ENCODE measurements around the gene PRADC1. TPM values are rescaled to one million over a fixed set of nuclear protein-coding genes. Genes with fewer than 3 reads are reported as not detected.

PRADC1 gene
- total and polyA plus RNA-seq, 4 donors: 12.6 to 38.0 (median 24.7) TPM

GRCh38 chr2:73259704-73260337 lies 26.8 kb upstream of the PRADC1 start:
- H3K4me3 ChIP-seq (ENCODE audit: low read depth, low read length): no peak overlapping the region
- H3K36me3 ChIP-seq (ENCODE audit: control insufficient read depth, insufficient read depth, low read length): peaks cover 71% of the 10 kb centered on the region
- H3K27me3 ChIP-seq (ENCODE audit: control insufficient read depth, insufficient read depth, low read length): no peaks in the 10 kb centered on the region
- H3K4me1 ChIP-seq (ENCODE audit: control insufficient read depth, insufficient read depth, low read length): no peaks in the 10 kb centered on the region
- 95% methylated on average over 4 of the region's 4 CpGs for WGBS (ENCODE audit: insufficient coverage)
- no peak overlapping the region for H3K27ac ChIP-seq (ENCODE audit: low read depth, low read length)
- no peaks in the 10 kb centered on the region for H3K9me3 ChIP-seq (ENCODE audit: control insufficient read depth, insufficient read depth, low read length)
- DNase-seq (ENCODE audit: low read depth in 4 of 6, low spot score in 6 of 6): no peak

DNA sequence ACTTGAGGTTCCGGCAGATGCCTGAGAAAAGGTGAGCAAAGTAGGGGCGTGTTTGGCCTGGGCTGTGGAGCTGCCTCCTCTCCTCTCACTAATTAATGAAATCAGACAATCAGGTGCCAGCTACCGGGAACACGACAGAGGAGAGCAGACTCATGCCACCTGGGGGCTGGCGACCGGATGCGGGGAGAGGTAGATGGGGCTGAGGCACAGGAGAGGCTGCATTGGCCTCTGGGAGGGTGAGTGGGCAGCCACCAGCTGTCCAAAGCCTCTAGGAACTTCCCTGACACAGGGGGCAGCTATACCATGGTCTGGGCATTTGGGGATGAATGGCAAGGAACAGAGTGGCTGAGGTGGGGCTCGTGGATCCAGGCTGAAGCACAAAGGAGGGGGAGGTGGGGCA lies 26.2 kb upstream of the PRADC1 start:
- no peak for DNase-seq (ENCODE audit: low read depth in 4 of 6, low spot score in 6 of 6)
- Histone ChIP-seq H3K27ac (ENCODE audit: low read depth, low read length) (no peak overlapping the region), H3K27me3 (ENCODE audit: control insufficient read depth, insufficient read depth, low read length) (no peaks in the 10 kb centered on the region), H3K4me1 (ENCODE audit: control insufficient read depth, insufficient read depth, low read length) (no peaks in the 10 kb centered on the region), H3K9me3 (ENCODE audit: control insufficient read depth, insufficient read depth, low read length) (no peaks in the 10 kb centered on the region), H3K36me3 (ENCODE audit: control insufficient read depth, insufficient read depth, low read length) (peaks cover 67% of the 10 kb centered on the region), H3K4me3 (ENCODE audit: low read depth, low read length) (no peak overlapping the region)
- WGBS (ENCODE audit: insufficient coverage): 93% methylated on average over 6 of the region's 8 CpGs

DNA sequence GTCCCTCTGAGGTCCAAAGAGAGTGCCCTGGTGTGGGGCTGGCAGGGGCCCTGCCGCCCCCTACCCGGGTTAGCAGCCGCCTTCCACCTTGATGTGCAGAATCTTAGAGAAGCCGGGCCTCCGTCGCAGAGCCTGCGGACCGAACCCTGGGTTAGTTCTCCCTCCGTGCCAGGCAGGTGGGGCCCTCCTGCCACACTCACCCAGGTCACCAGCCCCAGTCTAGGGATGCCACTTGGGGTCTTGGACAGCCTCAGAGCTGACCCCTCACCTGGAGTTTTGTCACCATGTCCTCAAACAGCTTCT lies 25.8 kb upstream of the PRADC1 start:
- no peak for DNase-seq (ENCODE audit: low read depth in 4 of 6, low spot score in 6 of 6)
- peaks cover 67% of the 10 kb centered on the region for H3K36me3 ChIP-seq (ENCODE audit: control insufficient read depth, insufficient read depth, low read length)
- no peak overlapping the region for H3K27ac ChIP-seq (ENCODE audit: low read depth, low read length)
- no peaks in the 10 kb centered on the region for H3K27me3 ChIP-seq (ENCODE audit: control insufficient read depth, insufficient read depth, low read length)
- no peaks in the 10 kb centered on the region for H3K9me3 ChIP-seq (ENCODE audit: control insufficient read depth, insufficient read depth, low read length)
- WGBS (ENCODE audit: insufficient coverage): 95% methylated on average over 9 of the region's 9 CpGs
- no peak overlapping the region for H3K4me3 ChIP-seq (ENCODE audit: low read depth, low read length)
- H3K4me1 ChIP-seq (ENCODE audit: control insufficient read depth, insufficient read depth, low read length): no peaks in the 10 kb centered on the region

GRCh38 chr2:73258186-73258912 lies 25.3 kb upstream of the PRADC1 start:
- Histone ChIP-seq H3K4me1 (ENCODE audit: control insufficient read depth, insufficient read depth, low read length) (no peaks in the 10 kb centered on the region), H3K36me3 (ENCODE audit: control insufficient read depth, insufficient read depth, low read length) (peaks cover 63% of the 10 kb centered on the region), H3K4me3 (ENCODE audit: low read depth, low read length) (no peak overlapping the region), H3K27me3 (ENCODE audit: control insufficient read depth, insufficient read depth, low read length) (no peaks in the 10 kb centered on the region), H3K27ac (ENCODE audit: low read depth, low read length) (no peak overlapping the region), H3K9me3 (ENCODE audit: control insufficient read depth, insufficient read depth, low read length) (no peaks in the 10 kb centered on the region)
- 92% methylated on average over 4 of the region's 8 CpGs for WGBS (ENCODE audit: insufficient coverage)
- no peak for DNase-seq (ENCODE audit: low read depth in 4 of 6, low spot score in 6 of 6)

- no peak for DNase-seq (ENCODE audit: low read depth in 4 of 6, low spot score in 6 of 6)
- Histone ChIP-seq H3K27me3 (ENCODE audit: control insufficient read depth, insufficient read depth, low read length) (no peaks in the 10 kb centered on the region), H3K36me3 (ENCODE audit: control insufficient read depth, insufficient read depth, low read length) (peaks cover 63% of the 10 kb centered on the region), H3K4me1 (ENCODE audit: control insufficient read depth, insufficient read depth, low read length) (no peaks in the 10 kb centered on the region), H3K9me3 (ENCODE audit: control insufficient read depth, insufficient read depth, low read length) (no peaks in the 10 kb centered on the region), H3K4me3 (ENCODE audit: low read depth, low read length) (no peak overlapping the region), H3K27ac (ENCODE audit: low read depth, low read length) (no peak overlapping the region)
- 79% methylated on average over 7 of the region's 10 CpGs for WGBS (ENCODE audit: insufficient coverage)
Measured at GRCh38 chr2:73257425-73258125, 24.5 kb upstream of the PRADC1 start.

DNA sequence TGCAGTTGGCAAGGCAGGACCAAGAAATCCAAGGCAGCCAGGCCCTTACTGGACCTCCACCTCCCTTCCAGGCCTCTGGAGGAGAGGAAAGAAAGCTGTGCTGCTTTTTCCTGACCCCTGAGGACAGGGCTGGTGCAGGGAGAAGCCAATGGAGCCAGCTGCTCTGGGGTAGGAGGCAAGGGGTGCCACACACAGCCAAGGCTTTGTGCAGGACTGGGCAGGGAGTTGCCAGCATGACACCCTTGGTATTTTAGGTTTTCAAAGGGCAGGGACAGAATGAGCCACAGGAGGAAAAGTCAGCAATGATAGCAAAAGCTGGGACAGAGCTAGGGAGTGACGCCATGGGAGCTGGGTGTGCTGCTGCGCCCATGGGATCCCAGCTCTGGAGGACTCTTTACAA lies 24.0 kb upstream of the PRADC1 start:
- no peaks in the 10 kb centered on the region for H3K27me3 ChIP-seq (ENCODE audit: control insufficient read depth, insufficient read depth, low read length)

DNA sequence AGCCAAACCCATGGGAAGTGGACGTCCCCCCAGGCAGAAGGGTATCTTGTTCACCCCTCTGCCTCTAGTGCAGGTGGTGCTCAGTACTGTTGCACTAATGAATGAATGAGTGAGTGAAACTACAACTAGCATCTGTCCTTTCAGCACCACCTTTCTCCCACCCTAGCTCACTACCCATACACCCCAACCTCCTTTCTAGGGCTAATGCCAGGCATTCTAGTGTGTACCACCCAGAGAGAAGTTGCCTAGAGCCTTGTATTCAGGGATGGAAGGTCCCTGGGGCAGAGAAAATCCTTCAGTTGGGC lies 23.5 kb upstream of the PRADC1 start:
- peaks cover 67% of the 10 kb centered on the region for H3K36me3 ChIP-seq (ENCODE audit: control insufficient read depth, insufficient read depth, low read length)
- H3K27ac ChIP-seq (ENCODE audit: low read depth, low read length): no peak overlapping the region
- no peaks in the 10 kb centered on the region for H3K9me3 ChIP-seq (ENCODE audit: control insufficient read depth, insufficient read depth, low read length)
- H3K27me3 ChIP-seq (ENCODE audit: control insufficient read depth, insufficient read depth, low read length): no peaks in the 10 kb centered on the region
- DNase-seq (ENCODE audit: low read depth in 4 of 6, low spot score in 6 of 6): no peak
- H3K4me1 ChIP-seq (ENCODE audit: control insufficient read depth, insufficient read depth, low read length): no peaks in the 10 kb centered on the region
- H3K4me3 ChIP-seq (ENCODE audit: low read depth, low read length): no peak overlapping the region
- 80% methylated on average over 1 of the region's 1 CpG for WGBS (ENCODE audit: insufficient coverage)

More for the DNA sequence above, 24.0 kb upstream of the PRADC1 start:
- Histone ChIP-seq H3K27ac (ENCODE audit: low read depth, low read length) (no peak overlapping the region), H3K36me3 (ENCODE audit: control insufficient read depth, insufficient read depth, low read length) (peaks cover 65% of the 10 kb centered on the region), H3K4me3 (ENCODE audit: low read depth, low read length) (no peak overlapping the region), H3K9me3 (ENCODE audit: control insufficient read depth, insufficient read depth, low read length) (no peaks in the 10 kb centered on the region), H3K4me1 (ENCODE audit: control insufficient read depth, insufficient read depth, low read length) (no peaks in the 10 kb centered on the region)
- DNase-seq (ENCODE audit: low read depth in 4 of 6, low spot score in 6 of 6): no peak
- 97% methylated on average over 2 of the region's 2 CpGs for WGBS (ENCODE audit: insufficient coverage)

DNA sequence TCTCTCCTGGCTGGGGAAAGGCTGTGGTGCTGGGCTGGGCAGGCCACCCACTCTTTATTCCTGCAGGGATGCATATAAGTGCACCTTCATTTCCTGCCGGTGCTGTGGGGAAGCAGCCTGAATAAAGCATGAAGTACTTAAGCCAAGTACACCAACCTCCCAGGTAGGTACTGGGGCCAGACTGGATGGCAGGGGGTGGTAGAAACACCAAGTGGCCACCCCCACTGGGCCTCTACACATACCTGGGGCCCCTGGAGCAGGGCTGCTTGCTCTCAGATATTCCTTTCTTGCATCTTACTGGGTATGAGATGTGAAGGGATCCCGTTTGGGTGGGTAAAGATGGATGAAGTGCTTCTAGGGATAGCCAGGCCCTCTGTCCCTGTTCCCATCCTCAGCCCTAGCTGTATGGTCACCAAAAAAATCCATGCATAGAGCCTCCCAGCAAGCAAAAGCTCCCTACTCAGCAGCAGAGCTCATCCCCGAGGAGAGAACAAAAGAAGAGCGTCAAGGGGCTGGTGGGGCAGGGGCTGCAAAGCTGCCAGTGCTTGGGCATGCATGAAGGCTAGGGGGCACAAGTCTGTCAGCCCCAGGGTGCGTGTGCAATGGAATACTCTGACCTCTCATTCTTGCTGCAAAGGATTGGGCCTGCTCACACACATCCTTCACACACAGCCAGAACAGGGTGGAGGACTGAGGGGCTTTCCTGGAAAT lies 23.0 kb upstream of the PRADC1 start:
- Histone ChIP-seq H3K4me3 (ENCODE audit: low read depth, low read length) (no peak overlapping the region), H3K36me3 (ENCODE audit: control insufficient read depth, insufficient read depth, low read length) (peaks cover 70% of the 10 kb centered on the region), H3K9me3 (ENCODE audit: control insufficient read depth, insufficient read depth, low read length) (no peaks in the 10 kb centered on the region), H3K27me3 (ENCODE audit: control insufficient read depth, insufficient read depth, low read length) (no peaks in the 10 kb centered on the region), H3K27ac (ENCODE audit: low read depth, low read length) (no peak overlapping the region), H3K4me1 (ENCODE audit: control insufficient read depth, insufficient read depth, low read length) (no peaks in the 10 kb centered on the region)
- no peak for DNase-seq (ENCODE audit: low read depth in 4 of 6, low spot score in 6 of 6)
- 14% methylated on average over 1 of the region's 5 CpGs for WGBS (ENCODE audit: insufficient coverage)

DNA sequence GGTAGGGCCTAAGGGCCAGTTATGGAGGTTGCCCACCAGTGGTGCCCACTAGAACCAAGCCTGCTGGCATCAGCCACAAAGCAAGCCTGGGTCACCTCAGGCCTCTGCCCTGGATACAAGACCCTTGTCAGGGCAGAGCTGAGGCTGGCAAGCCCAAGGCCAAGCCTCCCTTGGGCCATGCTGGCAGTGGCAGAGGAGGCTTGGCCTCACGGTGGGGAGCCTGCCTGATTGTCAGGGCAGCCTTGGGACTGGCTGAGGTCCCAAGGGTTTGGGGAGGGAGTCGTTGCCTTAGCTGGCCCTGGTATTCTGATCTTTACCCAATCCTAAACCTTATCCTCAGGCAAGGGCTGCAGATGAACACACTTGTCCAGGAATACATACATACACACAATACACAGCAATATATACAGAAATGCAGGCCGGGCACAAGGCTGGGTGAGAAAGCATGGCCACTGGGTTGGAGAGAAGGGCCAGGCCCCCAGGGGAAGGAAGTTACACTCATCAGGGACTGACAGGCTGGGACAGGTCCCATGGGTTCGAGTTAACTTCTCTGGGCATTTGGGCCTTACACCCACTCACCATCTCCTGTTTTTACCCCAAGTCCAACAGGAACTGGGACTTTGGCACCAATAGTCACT lies 22.1 kb upstream of the PRADC1 start:
- Histone ChIP-seq H3K4me3 (ENCODE audit: low read depth, low read length) (no peak overlapping the region), H3K9me3 (ENCODE audit: control insufficient read depth, insufficient read depth, low read length) (no peaks in the 10 kb centered on the region), H3K4me1 (ENCODE audit: control insufficient read depth, insufficient read depth, low read length) (no peaks in the 10 kb centered on the region), H3K27me3 (ENCODE audit: control insufficient read depth, insufficient read depth, low read length) (no peaks in the 10 kb centered on the region), H3K36me3 (ENCODE audit: control insufficient read depth, insufficient read depth, low read length) (peaks cover 72% of the 10 kb centered on the region), H3K27ac (ENCODE audit: low read depth, low read length) (no peak overlapping the region)
- whole genome bisulfite sequencing (ENCODE audit: insufficient coverage): 82% methylated on average over 1 of the region's 4 CpGs
- DNase-seq (ENCODE audit: low read depth in 4 of 6, low spot score in 6 of 6): no peak

All from spinal cord (tissue), 10 donors.